NT2/D1 (cell line): ENCODE measurements around the gene POLRMT.

Experiments used
- SUZ12 ChIP-seq: IDR thresholded peaks from 2 replicates; pipeline ENCODE4 v1.6.1; 2011; ENCODE audit not compliant: insufficient read length, insufficient read depth; ENCODE audit errors: extremely low read depth
- YY1 ChIP-seq: IDR thresholded peaks from 2 replicates; pipeline ENCODE4 v1.6.1; 2011; ENCODE audit not compliant: insufficient read length, insufficient read depth
- ZNF274 ChIP-seq: IDR thresholded peaks from 2 replicates; pipeline ENCODE4 v1.6.1; 2011; ENCODE audit warnings: mild to moderate bottlenecking, low read depth, low read length

GRCh38 chr19:582497-583197, 50.7 kb downstream of the POLRMT start:
- no peak for TF ChIP-seq SUZ12
- TF ChIP-seq ZNF274: no peak
- TF ChIP-seq YY1: no peak
